ENCODE measurements around the gene STAM.

The STAM gene

DNA sequence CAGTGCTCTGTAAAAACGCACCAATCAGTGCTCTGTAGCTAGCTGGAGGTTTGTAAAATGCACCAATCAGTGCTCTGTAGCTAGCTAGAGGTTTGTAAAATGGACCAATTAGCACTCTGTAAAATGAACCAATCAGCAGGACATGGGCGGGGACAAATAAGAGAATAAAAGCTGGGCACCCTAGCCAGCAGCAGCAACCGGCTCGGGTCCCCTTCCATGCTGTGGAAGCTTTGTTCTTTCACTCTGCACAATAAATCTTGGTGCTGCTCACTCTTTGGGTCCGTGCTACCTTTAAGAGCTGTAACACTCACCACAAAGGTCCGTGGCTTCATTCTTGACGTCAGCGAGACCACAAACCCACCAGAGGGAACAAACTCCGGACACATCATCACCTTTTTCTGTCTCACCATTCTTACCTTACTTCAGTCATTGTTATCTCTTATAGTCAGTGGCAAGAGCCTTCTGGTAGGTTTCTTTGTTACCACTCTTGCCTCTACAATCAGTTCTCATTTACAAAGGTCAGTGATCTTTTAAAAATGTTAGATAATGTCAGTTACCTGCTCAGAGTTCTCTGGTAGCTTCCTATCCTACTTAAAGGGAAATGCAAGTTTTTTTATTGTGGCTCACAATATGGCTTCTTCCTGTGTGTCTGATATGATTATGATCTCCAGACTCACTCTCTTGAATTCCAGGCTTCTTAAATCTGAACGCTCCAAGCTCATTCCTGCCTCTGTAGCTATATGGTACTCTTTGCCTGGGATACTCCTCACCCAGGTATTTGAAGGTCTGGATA lies 4.5 kb downstream of the STAM start:
- DNase-seq (ENCODE audit: low read depth), result peak; percentile 20

- DNase-seq (ENCODE audit: low read depth), result no peak
These were observed 5.1 kb downstream of the STAM start for GRCh38 chr10:17649052-17649451.

DNA sequence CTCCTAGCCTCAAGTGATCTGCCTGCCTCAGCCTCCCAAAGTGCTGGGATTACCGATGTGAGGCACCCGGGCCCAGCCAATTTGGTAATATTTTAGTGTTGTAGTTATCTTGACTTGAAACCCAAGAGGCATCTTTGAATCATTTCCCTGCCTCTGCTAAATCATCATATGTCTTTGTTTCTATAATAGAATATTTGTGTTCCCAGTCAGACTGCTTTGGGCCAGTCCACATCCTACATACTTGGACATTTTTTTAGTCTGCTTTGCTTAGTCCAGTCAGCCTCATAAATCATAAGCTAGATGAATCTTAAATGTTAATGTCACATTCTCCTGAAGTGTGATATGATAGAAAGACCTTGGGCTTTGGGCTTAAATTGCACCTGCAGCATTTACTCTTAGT lies 5.9 kb downstream of the STAM start:
- no peak for DNase-seq (ENCODE audit: low read depth)

DNA sequence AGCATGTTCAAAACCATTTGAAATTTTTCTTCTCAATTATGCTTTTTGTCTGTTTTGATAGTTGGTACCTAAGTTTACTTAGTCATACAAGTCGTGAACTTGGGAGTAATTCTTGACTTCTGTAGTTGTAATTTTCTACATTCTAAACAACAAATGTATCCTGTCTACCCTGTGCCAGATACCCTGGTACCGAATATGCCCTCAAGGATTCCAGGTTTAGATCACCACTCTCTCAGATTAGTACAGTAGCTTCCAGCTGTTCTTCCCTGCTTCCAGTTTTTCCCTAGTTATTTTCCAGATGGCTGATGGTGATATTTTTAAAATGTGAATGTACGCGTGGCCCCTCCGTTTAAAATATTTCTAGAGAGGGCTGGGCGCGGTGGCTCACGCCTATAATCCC lies 6.5 kb downstream of the STAM start:
- no peak for DNase-seq (ENCODE audit: low read depth)

- DNase-seq (ENCODE audit: low read depth), result no peak
These were observed 7.9 kb downstream of the STAM start for GRCh38 chr10:17651896-17652295.

- DNase-seq (ENCODE audit: low read depth), result no peak
These were observed 8.6 kb downstream of the STAM start for GRCh38 chr10:17652585-17652984.

DNA sequence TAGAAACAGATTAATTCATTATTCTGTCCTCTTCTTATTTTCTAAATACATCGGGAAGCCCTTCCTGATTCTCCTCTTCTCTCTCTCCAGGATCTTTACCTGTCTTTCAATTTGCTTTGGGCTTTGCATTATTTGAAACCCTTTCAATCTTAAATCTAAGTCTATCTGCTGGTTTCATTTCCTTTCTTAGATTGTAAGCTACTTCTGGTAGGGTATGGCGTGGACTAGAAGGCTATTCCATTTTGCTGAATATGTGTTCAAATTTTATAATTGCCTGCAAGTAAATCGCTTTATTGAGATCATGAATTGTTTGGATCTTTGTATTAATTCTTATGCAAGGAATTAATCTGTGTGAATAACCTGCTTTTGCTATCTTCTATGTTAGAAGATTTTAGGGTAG lies 11.1 kb downstream of the STAM start:
- no peak for DNase-seq (ENCODE audit: low read depth)

- DNase-seq (ENCODE audit: low read depth), result no peak
These were observed 11.7 kb downstream of the STAM start for GRCh38 chr10:17655567-17656146.

GRCh38 chr10:17657103-17657500 lies 13.2 kb downstream of the STAM start:
- DNase-seq (ENCODE audit: low read depth), result no peak

DNA sequence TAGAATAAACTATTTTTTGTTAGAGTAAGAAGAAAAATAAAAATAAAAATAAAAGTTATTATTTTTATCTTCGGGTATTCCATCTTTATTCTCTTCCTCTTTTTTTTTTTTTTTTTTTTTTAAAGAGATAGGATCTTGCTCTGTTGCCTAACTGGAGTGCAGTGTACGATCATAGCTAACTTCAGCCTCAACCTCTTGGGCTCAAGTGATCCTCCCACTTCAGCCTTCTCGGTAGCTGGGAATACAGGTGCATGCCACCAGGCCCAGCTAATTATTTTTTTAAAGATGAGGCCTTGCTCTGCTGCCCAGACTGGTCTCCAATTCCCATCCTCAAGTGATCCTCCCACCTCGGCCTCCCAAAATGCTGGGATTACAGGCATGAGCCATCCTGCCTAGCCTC lies 15.4 kb downstream of the STAM start:
- DNase-seq (ENCODE audit: low read depth), result no peak

- no peak for DNase-seq (ENCODE audit: low read depth)
These were observed 17.0 kb downstream of the STAM start for GRCh38 chr10:17660921-17661320.

DNA sequence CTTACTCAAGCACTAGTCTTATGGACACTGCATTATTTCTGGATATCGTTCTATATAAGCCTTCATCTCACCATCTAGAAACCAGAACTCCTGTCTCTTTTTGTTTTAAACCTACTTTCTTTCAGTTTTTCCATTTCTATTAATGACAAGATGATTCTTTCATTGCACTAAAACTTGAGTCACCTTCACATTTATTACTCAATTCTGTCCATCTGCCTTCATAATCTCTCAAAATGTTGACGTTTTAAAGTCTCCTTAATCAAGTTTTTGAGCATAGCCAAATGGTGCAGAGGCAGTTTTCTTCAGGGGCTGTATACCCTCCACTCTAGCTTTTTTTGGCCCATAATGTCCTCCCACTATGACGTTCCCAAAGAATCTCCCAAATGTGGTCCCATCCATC lies 17.6 kb downstream of the STAM start:
- no peak for DNase-seq (ENCODE audit: low read depth)

GRCh38 chr10:17662193-17663138 lies 18.5 kb downstream of the STAM start:
- no peak for DNase-seq (ENCODE audit: low read depth)

GRCh38 chr10:17663450-17663849 lies 19.5 kb downstream of the STAM start:
- DNase-seq (ENCODE audit: low read depth), result no peak

GRCh38 chr10:17665747-17666146 lies 21.8 kb downstream of the STAM start:
- DNase-seq (ENCODE audit: low read depth), result no peak

- no peak for DNase-seq (ENCODE audit: low read depth)
These were observed 24.7 kb downstream of the STAM start for GRCh38 chr10:17668435-17669184.

GRCh38 chr10:17669185-17669872 lies 25.4 kb downstream of the STAM start:
- peak; percentile 21 for DNase-seq (ENCODE audit: low read depth)

DNA sequence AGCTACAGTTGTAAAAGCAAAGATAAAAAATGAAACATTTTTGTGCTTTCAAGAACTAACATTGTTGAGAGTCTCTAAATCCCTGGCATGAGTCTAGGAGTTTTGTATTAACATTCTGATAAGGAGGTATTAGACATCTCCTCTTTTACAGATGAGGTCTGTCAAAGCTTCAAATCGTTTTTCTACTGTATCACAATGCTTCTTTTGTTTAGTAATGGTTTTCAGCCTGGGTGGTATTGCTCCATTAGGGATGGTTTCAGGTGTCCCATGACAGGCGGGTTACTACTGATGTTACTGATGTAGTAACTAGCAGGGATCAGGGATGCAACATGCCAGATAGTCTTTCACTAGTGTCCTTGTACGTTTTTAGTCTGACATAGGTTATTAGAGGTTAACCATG lies 27.4 kb downstream of the STAM start:
- no peak for DNase-seq (ENCODE audit: low read depth)

- no peak for DNase-seq (ENCODE audit: low read depth)
These were observed 29.6 kb downstream of the STAM start for GRCh38 chr10:17673471-17674061.

GRCh38 chr10:17674566-17674965 lies 30.6 kb downstream of the STAM start:
- no peak for DNase-seq (ENCODE audit: low read depth)

DNA sequence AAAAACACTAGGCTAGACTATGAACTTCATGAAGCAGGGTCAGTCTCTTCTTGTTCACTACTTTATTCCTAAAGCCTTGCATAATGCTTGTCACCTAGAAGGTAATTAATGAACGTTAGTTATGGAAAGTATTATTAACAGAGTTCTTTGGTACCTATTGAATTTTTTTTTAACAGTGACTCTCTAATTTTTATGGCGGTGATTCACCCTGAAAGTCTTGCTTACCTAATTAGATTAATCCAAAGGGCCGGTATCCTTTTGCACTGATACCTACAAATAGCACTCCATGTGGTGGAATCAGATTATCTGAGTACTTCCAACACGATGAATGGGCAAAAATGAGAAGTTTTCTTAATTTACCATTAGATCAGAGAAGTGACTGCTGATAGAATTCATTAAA lies 31.7 kb downstream of the STAM start:
- no peak for DNase-seq (ENCODE audit: low read depth)

Measured in activated gamma-delta T cell treated with anti-CD3 and anti-CD28 coated beads, Interleukin-2, amount 50 U/mL, for 16 hours (primary cell).